Karpas-422 (cell line): ENCODE results near the gene AGBL2. TPM values are rescaled to one million over a fixed set of nuclear protein-coding genes. Genes with fewer than 3 reads are reported as not detected.

ENCODE experiments used
- DNase-seq: peaks from one replicate; pipeline ENCODE4 v3.0.0-alpha.2; 2015
- H2AFZ ChIP-seq: fragments of 200-600 bp; sonication (generic); 2 replicates; pipeline ENCODE4 v1.6.1; 2014; ENCODE audit warnings: antibody characterized with exemption, low read length, mixed read lengths
- H3K27ac ChIP-seq: fragments of 200-600 bp; sonication (generic); 2 replicates; pipeline ENCODE4 v1.5.1; 2014; ENCODE audit warnings: mild to moderate bottlenecking, low read length, moderate library complexity
- H3K27me3 ChIP-seq: fragments of 200-600 bp; sonication (generic); 2 replicates; pipeline ENCODE4 v1.6.1; 2014; ENCODE audit warnings: low read length, mixed read lengths
- H3K36me3 ChIP-seq: fragments of 200-600 bp; sonication (generic); 2 replicates; pipeline ENCODE4 v1.6.1; 2014; ENCODE audit warnings: low read length, mixed read lengths; ENCODE audit not compliant: insufficient read depth
- H3K4me1 ChIP-seq: fragments of 200-600 bp; sonication (generic); 2 replicates; pipeline ENCODE4 v1.6.1; 2014; ENCODE audit warnings: mild to moderate bottlenecking, low read length, mixed read lengths
- H3K4me2 ChIP-seq: fragments of 200-600 bp; sonication (generic); 2 replicates; pipeline ENCODE4 v1.6.1; 2014; ENCODE audit warnings: low read length, low read depth, mild to moderate bottlenecking; ENCODE audit not compliant: poor library complexity, severe bottlenecking
- H3K4me3 ChIP-seq: fragments of 200-600 bp; sonication (generic); 2 replicates; pipeline ENCODE4 v1.5.1; 2014; ENCODE audit warnings: mild to moderate bottlenecking, antibody characterized with exemption, low read length, mixed read lengths
- H3K79me2 ChIP-seq: fragments of 200-600 bp; sonication (generic); 2 replicates; pipeline ENCODE4 v1.6.1; 2014; ENCODE audit warnings: mild to moderate bottlenecking, low read length, mixed read lengths
- H3K9ac ChIP-seq: fragments of 200-600 bp; sonication (generic); 2 replicates; pipeline ENCODE4 v1.6.0; 2014; ENCODE audit warnings: low read length
- H3K9me2 ChIP-seq: fragments of 200-600 bp; sonication (generic), shearing (Covaris generic); replicated peaks from 2 replicates; pipeline ENCODE4 v1.6.0; 2014; ENCODE audit warnings: mild to moderate bottlenecking, low read length, moderate library complexity; ENCODE audit not compliant: insufficient read depth
- H3K9me3 ChIP-seq: fragments of 300-700, 200-600 bp; sonication (generic); 2 replicates; pipeline ENCODE4 v1.6.1; 2014; ENCODE audit warnings: low read length, mixed read lengths
- H4K20me1 ChIP-seq: fragments of 200-600 bp; sonication (generic); 2 replicates; pipeline ENCODE4 v1.6.1; 2014; ENCODE audit warnings: mild to moderate bottlenecking, antibody characterized with exemption, low read length, low read depth; ENCODE audit not compliant: insufficient read depth
- total RNA-seq: library from RNA; depleted of rRNA; stranded (reverse); fragments of >200 nt; shearing (Covaris generic); gene quantifications from 2 replicates; pipeline ENCODE4 v1.2.3, GENCODE V29; 2014; ENCODE audit warnings: low replicate concordance

AGBL2 gene
- total RNA-seq, 1 experiment from 2014 or later: 14.9 TPM

DNA sequence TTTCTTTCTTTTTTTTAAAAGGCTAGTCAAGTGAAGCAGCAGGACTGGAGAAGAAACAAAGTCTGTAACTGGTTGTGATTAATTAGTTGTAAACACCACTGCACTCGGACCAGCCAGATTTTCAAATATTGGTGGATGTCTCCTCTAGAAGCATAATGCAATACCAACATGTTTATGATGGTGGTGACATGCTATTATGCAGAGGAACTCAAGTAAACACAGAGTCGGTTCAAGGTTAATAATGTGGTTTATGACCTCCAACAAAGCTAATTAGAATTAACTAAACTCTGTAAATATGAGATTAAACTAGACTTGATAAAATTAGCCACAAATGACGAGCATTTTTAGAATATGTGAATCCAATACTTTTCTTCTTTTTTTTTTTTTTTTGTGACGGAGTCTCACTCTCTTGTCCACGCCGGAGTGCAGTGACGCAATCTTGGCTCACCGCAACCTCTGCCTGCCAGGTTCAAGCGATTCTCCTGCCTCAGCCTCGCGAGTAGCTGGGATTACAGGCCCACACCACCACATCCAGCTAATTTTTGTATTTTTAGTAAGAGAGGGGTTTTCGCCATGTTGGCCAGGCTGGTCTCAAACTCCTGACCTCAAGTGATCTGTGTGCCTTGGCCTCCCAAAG is 11.8 kb upstream of the AGBL2 start:
- H3K79me2 ChIP-seq: peaks cover 7% of the 10 kb centered on the region; the same call in 1 of the 2 replicates
- no peaks in the 10 kb centered on the region for H3K4me1 ChIP-seq
- no peak overlapping the region for H3K9ac ChIP-seq
- H3K4me2 ChIP-seq: no peak overlapping the region
- no peaks in the 10 kb centered on the region for H4K20me1 ChIP-seq
- no peaks in the 10 kb centered on the region for H3K9me3 ChIP-seq
- no peak for DNase-seq
- no peaks in the 10 kb centered on the region for H3K9me2 ChIP-seq
- H3K27ac ChIP-seq: no peak overlapping the region
- no peak overlapping the region for H2AFZ ChIP-seq
- no peaks in the 10 kb centered on the region for H3K27me3 ChIP-seq
- peaks cover 84% of the 10 kb centered on the region for H3K36me3 ChIP-seq
- H3K4me3 ChIP-seq: no peak overlapping the region

DNA sequence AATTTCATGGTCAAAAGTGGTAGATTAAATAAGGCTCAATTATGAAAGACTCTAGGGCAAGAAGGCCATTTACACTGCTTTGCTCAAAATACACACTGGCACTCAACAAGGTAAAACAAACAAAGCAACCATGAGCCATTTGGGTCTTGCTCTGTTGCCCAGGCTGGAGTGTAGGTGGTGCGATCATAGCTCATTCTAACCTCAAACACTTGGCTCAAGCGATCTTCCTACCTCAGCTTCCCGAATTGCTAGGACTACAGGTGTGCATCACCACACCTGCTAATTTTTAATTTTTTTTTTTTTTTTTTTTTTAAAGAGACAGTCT is 10.9 kb upstream of the AGBL2 start:
- no peak overlapping the region for H2AFZ ChIP-seq
- no peak overlapping the region for H3K4me2 ChIP-seq
- H3K79me2 ChIP-seq: no peaks in the 10 kb centered on the region; the same call in 1 of the 2 replicates
- H3K4me3 ChIP-seq: no peak overlapping the region
- H3K4me1 ChIP-seq: no peaks in the 10 kb centered on the region
- DNase-seq: no peak
- H3K27ac ChIP-seq: no peak overlapping the region
- no peaks in the 10 kb centered on the region for H3K9me3 ChIP-seq
- no peaks in the 10 kb centered on the region for H3K9me2 ChIP-seq
- H3K9ac ChIP-seq: no peak overlapping the region
- H4K20me1 ChIP-seq: no peaks in the 10 kb centered on the region
- H3K27me3 ChIP-seq: no peaks in the 10 kb centered on the region
- peaks cover 79% of the 10 kb centered on the region for H3K36me3 ChIP-seq

DNA sequence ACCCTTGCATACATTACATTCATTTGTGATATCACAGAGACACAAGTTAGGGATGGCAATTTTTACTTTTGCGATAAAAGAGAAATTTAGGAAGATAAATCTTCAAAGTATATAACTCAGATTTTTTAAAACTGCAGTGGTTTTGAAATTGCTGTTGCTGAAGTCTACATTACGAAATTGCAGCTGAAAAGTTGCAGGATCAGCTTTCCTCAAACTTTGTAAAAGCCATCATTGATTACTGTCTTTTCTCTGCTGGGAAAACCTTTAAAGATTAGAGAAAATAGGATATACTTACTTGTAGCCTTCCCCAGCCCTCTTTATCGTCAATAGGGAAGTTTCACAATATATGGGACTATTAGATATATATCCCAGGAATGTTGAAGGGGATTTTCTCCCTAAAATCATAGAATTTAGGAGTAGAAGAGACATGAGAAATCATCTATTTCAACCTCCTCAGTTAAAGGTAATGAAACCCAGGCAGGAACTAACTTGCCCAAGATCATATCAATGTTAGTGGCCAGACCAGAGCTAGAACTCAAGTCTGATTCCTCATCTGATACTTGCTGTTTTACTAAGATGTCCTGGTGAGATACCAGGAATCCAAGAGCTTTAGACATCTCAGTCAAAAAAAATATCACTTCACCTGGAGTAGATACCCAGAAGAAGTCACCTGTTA is 10.4 kb upstream of the AGBL2 start:
- Histone ChIP-seq H2AFZ (no peak overlapping the region), H3K36me3 (peaks cover 75% of the 10 kb centered on the region), H3K9ac (no peak overlapping the region), H3K4me3 (no peak overlapping the region), H3K27ac (no peak overlapping the region), H3K4me2 (no peak overlapping the region), H3K27me3 (no peaks in the 10 kb centered on the region), H3K4me1 (no peaks in the 10 kb centered on the region), H3K9me2 (no peaks in the 10 kb centered on the region), H4K20me1 (no peaks in the 10 kb centered on the region), H3K79me2 (no peaks in the 10 kb centered on the region; the same call in 1 of the 2 replicates), H3K9me3 (no peaks in the 10 kb centered on the region)
- DNase-seq: no peak

DNA sequence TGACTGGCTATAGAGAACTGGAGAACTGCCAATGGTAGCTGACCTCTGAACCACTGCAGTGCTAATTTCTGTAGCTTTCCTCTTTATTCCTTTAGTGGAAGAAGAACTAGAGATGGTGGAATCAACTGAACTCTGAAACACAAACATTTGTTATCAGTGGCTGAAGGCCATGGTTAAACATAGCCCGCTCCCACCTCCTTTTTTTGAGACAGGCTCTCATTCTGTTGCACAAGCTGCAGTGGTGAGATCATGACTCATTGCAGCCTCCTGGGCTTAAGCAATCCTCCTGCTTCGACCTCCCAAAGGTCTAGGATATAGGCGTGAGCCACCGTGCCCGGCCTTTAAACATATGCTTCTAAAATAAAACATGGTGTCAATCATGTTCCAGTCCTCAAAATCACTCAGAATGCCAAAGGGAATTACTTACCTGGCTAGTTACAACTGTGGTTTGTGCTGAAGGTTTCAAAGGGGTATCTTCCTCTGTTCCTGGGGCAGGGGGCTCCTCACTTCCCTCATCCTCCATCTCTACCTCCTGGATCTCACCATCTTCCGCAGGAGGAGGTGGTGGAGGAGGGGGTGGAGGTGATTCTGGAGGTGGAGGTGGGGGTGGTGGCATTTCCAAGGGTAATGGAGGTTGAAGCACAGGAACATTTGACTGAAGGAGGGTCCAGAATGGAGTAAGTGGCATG is 9.0 kb upstream of the AGBL2 start:
- peaks cover 69% of the 10 kb centered on the region for H3K36me3 ChIP-seq
- no peak overlapping the region for H3K9ac ChIP-seq
- DNase-seq: no peak
- H3K4me1 ChIP-seq: no peaks in the 10 kb centered on the region
- no peaks in the 10 kb centered on the region for H4K20me1 ChIP-seq
- no peak overlapping the region for H3K4me2 ChIP-seq
- no peaks in the 10 kb centered on the region for H3K9me3 ChIP-seq
- H3K9me2 ChIP-seq: no peaks in the 10 kb centered on the region
- H3K4me3 ChIP-seq: no peak overlapping the region
- H3K27me3 ChIP-seq: no peaks in the 10 kb centered on the region
- H2AFZ ChIP-seq: no peak overlapping the region
- no peaks in the 10 kb centered on the region for H3K79me2 ChIP-seq
- no peak overlapping the region for H3K27ac ChIP-seq

DNA sequence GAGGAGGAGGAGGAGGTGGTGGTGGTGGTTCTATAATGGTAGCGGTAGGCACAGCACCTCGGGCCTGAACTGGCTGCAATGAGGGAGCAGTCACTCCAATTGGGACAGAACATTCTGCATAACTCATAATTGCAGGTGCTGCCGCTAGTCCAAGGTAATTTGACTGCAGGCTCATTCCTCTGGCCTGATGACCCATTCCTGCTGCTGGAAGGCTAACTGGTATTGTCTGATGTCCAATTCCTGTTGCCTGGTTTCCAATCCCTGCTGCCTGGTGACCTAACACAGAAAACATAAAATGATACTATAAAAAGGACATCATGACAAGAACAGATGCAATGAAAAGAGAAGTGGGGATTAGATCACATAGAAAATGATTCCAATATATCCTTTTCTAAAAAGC is 7.9 kb upstream of the AGBL2 start:
- Histone ChIP-seq H3K27ac (no peak overlapping the region), H3K9me2 (no peaks in the 10 kb centered on the region), H3K4me3 (no peak overlapping the region), H3K4me1 (no peaks in the 10 kb centered on the region), H3K36me3 (peaks cover 70% of the 10 kb centered on the region), H3K4me2 (no peak overlapping the region), H3K79me2 (no peaks in the 10 kb centered on the region), H3K9ac (no peak overlapping the region), H4K20me1 (no peaks in the 10 kb centered on the region), H3K27me3 (no peaks in the 10 kb centered on the region), H2AFZ (no peak overlapping the region), H3K9me3 (no peaks in the 10 kb centered on the region)
- no peak for DNase-seq

DNA sequence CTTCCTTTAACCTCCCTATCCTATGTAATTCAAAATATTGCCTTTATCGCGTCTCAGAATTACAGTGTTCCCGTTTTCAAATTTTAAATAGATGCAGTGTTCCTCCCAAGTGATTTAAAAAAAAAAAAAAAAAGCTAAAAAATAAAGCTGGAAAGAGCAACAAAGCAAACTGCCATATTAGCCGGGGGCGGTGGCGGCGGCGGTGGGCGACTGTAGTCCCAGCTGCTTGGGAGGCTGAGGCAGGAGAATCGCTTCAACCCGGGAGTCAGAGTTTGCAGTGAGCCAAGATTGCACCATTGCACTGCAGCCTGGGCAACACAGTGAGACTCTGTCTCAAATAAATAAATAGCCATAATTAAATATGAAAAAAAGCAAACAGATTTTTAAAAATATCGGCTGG is 5.5 kb upstream of the AGBL2 start:
- Histone ChIP-seq H3K9me2 (no peaks in the 10 kb centered on the region), H3K36me3 (peaks cover 59% of the 10 kb centered on the region), H3K4me3 (no peak overlapping the region), H4K20me1 (no peaks in the 10 kb centered on the region), H2AFZ (no peak overlapping the region), H3K4me2 (no peak overlapping the region), H3K79me2 (no peaks in the 10 kb centered on the region), H3K9me3 (no peaks in the 10 kb centered on the region), H3K27ac (no peak overlapping the region), H3K4me1 (peaks cover 7% of the 10 kb centered on the region), H3K27me3 (no peaks in the 10 kb centered on the region), H3K9ac (no peak overlapping the region)
- DNase-seq: no peak

DNA sequence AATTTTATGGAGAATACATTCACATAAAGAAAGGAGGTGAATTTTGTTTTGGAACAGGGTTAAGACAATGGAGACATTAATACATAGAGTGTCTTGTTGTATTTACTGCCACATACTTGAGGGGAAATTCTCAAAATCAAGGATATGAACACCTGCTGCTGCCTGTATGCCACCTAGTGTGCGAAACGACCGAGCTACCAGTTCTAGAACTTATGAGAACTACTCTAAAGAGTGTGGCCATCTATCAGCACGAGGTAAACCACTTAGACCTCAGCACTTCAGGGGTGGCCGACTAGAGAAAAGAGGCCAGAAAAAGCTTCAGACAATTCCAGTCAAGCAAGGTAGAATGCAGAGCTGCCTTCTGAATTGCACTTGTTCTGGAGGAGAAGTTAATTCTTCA is 1.5 kb upstream of the AGBL2 start:
- no peaks in the 10 kb centered on the region for H3K9me3 ChIP-seq
- H3K79me2 ChIP-seq: no peaks in the 10 kb centered on the region
- peaks cover 21% of the 10 kb centered on the region for H3K4me1 ChIP-seq
- no peak overlapping the region for H2AFZ ChIP-seq
- no peaks in the 10 kb centered on the region for H3K27me3 ChIP-seq
- no peaks in the 10 kb centered on the region for H3K9me2 ChIP-seq
- no peak overlapping the region for H3K4me2 ChIP-seq
- H3K27ac ChIP-seq: peak overlapping the region; percentile 23; the same call in 1 of the 2 replicates
- H4K20me1 ChIP-seq: no peaks in the 10 kb centered on the region
- no peak overlapping the region for H3K9ac ChIP-seq
- no peak for DNase-seq
- H3K36me3 ChIP-seq: peaks cover 28% of the 10 kb centered on the region
- no peak overlapping the region for H3K4me3 ChIP-seq

DNA sequence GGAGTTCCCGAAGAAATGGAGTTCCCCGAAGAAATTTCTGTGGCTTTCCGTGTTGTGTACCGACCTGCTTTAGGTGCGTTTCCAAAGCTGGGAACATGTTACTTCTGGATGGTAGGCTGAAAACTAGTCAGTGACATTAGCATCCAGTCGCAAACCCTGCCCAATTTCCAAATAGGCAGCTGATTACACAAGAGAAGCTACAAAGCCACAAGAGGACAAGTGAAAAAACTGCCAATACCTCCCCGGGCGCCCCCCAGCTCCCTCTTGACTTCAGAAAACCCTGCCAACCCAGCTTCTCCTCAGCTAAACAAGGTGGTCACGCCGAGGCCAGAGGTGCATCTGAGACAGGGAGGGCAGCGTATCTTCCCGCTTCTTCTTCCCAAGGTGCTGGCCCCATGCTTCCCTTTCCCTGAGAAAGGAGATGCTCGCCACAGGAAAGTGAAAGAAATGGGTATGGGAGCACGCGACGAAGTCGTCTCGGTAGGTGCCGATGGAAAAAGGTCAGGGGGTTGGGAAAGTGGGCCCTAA is 551 bp downstream of the AGBL2 start:
- Histone ChIP-seq H3K27ac (peak overlapping the region; percentile 61), H3K9me2 (no peaks in the 10 kb centered on the region), H3K4me2 (peak overlapping the region; percentile 97), H4K20me1 (no peaks in the 10 kb centered on the region), H3K4me3 (peak overlapping the region; percentile 84), H3K9me3 (no peaks in the 10 kb centered on the region), H3K36me3 (peaks cover 20% of the 10 kb centered on the region; the same call in 1 of the 2 replicates), H3K9ac (peak overlapping the region; percentile 85), H3K79me2 (no peaks in the 10 kb centered on the region), H2AFZ (peak overlapping the region; percentile 33; the same call in 1 of the 2 replicates), H3K4me1 (peaks cover 21% of the 10 kb centered on the region), H3K27me3 (no peaks in the 10 kb centered on the region)
- DNase-seq: peak; percentile 49
